ENCODE data around the gene CDK14. TPM values are rescaled to one million over a fixed set of nuclear protein-coding genes. Genes with fewer than 3 reads are reported as not detected.

The CDK14 gene
- total and polyA plus RNA-seq, 2 donors (not counting 3 experiments of a cell fraction or from before 2014, with no cell fraction given), result 5.5 to 34.2 TPM

DNA sequence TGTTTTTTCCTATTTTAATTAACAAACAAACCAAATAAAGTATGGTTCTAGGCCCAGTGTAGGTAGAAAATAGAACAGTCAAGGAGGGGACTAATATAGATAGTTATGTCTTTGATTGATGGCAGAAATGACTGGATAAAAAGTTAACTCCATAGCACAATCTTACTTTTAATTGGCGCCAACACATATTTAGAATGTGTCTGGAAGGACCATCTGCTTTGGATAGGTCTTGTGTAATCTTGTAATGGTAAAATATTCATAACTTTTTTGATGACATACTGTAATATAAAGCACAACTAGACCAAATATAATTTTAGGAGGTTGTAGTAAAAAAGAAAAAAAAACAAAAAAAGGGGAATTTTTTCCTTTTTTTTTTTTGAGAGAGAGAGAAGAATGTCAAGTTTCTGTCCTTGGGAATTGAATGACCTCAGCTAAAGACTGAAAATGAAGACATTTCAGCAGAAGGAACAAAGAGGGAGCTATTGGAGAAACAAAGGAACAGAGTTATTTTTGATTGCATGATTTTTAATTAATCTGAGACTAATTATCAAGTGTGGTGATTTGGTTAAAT is 193.7 kb downstream of the CDK14 start:
- BruUV-seq (replicated peaks), result no TSS peak

More for the DNA sequence above, 193.7 kb downstream of the CDK14 start:
- H3K27ac ChIP-seq (ENCODE audit: insufficient read depth, low read depth, low read length), result no peak overlapping the region
- DNase-seq (ENCODE audit: low read depth, low spot score), result no peak
- FAIRE-seq, result no peak
- no peak overlapping the region for H2AFZ ChIP-seq (ENCODE audit: low read depth, low read length)
- TF ChIP-seq EZH2 (IDR thresholded peaks at IDR 0.05; ENCODE audit: borderline replicate concordance, low read depth, low read length, severe bottlenecking) (no peak), POLR2A (IDR thresholded peaks at IDR 0.05; ENCODE audit: low read depth, low read length) (no peak), MYC (IDR thresholded peaks at IDR 0.05; ENCODE audit: low read depth, low read length) (no peak), GATA2 (IDR thresholded peaks at IDR 0.05; ENCODE audit: insufficient read depth, insufficient read length, low read depth, low read length) (no peak), JUN (IDR thresholded peaks at IDR 0.05; ENCODE audit: borderline replicate concordance, insufficient read depth, insufficient read length, low read depth) (no peak), FOS (IDR thresholded peaks at IDR 0.05; ENCODE audit: borderline replicate concordance, insufficient read depth, low read length) (no peak), POLR2AphosphoS5 (IDR thresholded peaks at IDR 0.05; ENCODE audit: insufficient read depth, low read depth, low read length) (no peak)
- TF ChIP-seq, protein P1, sequence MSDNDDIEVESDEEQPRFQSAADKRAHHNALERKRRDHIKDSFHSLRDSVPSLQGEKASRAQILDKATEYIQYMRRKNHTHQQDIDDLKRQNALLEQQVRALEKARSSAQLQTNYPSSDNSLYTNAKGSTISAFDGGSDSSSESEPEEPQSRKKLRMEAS (IDR thresholded peaks at IDR 0.05; ENCODE audit: insufficient read depth, insufficient read length), result no peak
- TF ChIP-seq, protein P2, sequence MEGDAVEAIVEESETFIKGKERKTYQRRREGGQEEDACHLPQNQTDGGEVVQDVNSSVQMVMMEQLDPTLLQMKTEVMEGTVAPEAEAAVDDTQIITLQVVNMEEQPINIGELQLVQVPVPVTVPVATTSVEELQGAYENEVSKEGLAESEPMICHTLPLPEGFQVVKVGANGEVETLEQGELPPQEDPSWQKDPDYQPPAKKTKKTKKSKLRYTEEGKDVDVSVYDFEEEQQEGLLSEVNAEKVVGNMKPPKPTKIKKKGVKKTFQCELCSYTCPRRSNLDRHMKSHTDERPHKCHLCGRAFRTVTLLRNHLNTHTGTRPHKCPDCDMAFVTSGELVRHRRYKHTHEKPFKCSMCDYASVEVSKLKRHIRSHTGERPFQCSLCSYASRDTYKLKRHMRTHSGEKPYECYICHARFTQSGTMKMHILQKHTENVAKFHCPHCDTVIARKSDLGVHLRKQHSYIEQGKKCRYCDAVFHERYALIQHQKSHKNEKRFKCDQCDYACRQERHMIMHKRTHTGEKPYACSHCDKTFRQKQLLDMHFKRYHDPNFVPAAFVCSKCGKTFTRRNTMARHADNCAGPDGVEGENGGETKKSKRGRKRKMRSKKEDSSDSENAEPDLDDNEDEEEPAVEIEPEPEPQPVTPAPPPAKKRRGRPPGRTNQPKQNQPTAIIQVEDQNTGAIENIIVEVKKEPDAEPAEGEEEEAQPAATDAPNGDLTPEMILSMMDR (IDR thresholded peaks at IDR 0.05; ENCODE audit: extremely low read depth in 1 of 2, insufficient read depth in 1 of 2, low read depth in 1 of 2, low read length in 2 of 2), result no peak
- no peaks in the 10 kb centered on the region for H3K9me3 ChIP-seq (replicated peaks; ENCODE audit: control insufficient read depth, insufficient read depth, low read length)
- H3K9ac ChIP-seq (replicated peaks; ENCODE audit: extremely low read depth, insufficient read depth, low read length), result no peak overlapping the region
- no peaks in the 10 kb centered on the region for H3K9me1 ChIP-seq (replicated peaks; ENCODE audit: control insufficient read depth, extremely low read depth, insufficient read depth, low read length)
- H3K4me1 ChIP-seq (ENCODE audit: control insufficient read depth, extremely low read depth, insufficient read depth, low read length), result no peaks in the 10 kb centered on the region
- H4K20me1 ChIP-seq (replicated peaks; ENCODE audit: control insufficient read depth, extremely low read depth, insufficient read depth, low read length), result no peaks in the 10 kb centered on the region
- no peaks in the 10 kb centered on the region for H3K27me3 ChIP-seq (ENCODE audit: control insufficient read depth in 2 of 2, insufficient read depth in 2 of 2, low read length in 2 of 2)
- no peaks in the 10 kb centered on the region for H3K36me3 ChIP-seq (ENCODE audit: control insufficient read depth in 2 of 2, extremely low read depth in 1 of 2, insufficient read depth in 2 of 2, low read length in 2 of 2)
- ChIA-PET POLR2A (no interaction called here), CTCF (interaction anchor here (0.5 kb wide), 1 partner anchor 484 kb away, joined by 3 read pairs; no protein-coding TSS in a partner anchor)
- dilution Hi-C loops (cut with MboI; ENCODE audit: extremely low pct_ligation_motif_present, low sequenced_read_pairs), result no loop called here
- H3K79me2 ChIP-seq (ENCODE audit: control insufficient read depth, insufficient read depth, low read length), result no peaks in the 10 kb centered on the region
- intact Hi-C loops (cut with micrococcal nuclease), result no loop called here
- no peak overlapping the region for H3K4me3 ChIP-seq (replicated peaks in 1 of 3; ENCODE audit: insufficient read depth in 1 of 3, low read depth in 1 of 3, low read length in 3 of 3)
- H3K4me2 ChIP-seq (ENCODE audit: insufficient read depth, low read length), result no peak overlapping the region
